PC-9 (cell line): Measurements from ENCODE around the gene SOX5. TPM values are rescaled to one million over a fixed set of nuclear protein-coding genes. Genes with fewer than 3 reads are reported as not detected.

Experiments
- BruUV-seq: library from RNA; stranded (reverse); fragments of 400-500 nt; replicated peaks from 2 replicates; lab custom pipeline; 2021; lab: Mats Ljungman, UMichigan
- CTCF ChIA-PET: fragments of 300-600 bp; sonication (Branson Sonifier 250); formaldehyde crosslinking; loops from one replicate; lab custom pipeline; 2022; ENCODE audit warnings: antibody characterized with exemption; lab: Charles Lee
- POLR2A ChIA-PET: fragments of 300-600 bp; sonication (Branson Sonifier 250); formaldehyde crosslinking; loops from one replicate; lab custom pipeline; 2022; ENCODE audit warnings: antibody characterized with exemption; ENCODE audit not compliant: unreplicated experiment; lab: Charles Lee
- DNase-seq, 2 experiments: peaks; one replicate each; pipeline versions ENCODE4 v3.0.0 to v3.0.0-alpha.2; 2015 to 2022; ENCODE audit warnings: mixed read lengths in 1 of 2
- H2AFZ ChIP-seq: fragments of 200-600 bp; sonication (generic); 2 replicates; pipeline ENCODE4 v1.8.1; 2017; ENCODE audit warnings: antibody characterized with exemption
- H3F3A ChIP-seq: fragments of 200-600 bp; sonication (generic); 2 replicates; pipeline ENCODE4 v1.8.1; 2017; ENCODE audit warnings: antibody characterized with exemption, mild to moderate bottlenecking, low read depth; ENCODE audit not compliant: insufficient read depth
- H3K27ac ChIP-seq: fragments of 200-600 bp; sonication (generic); 2 replicates; pipeline ENCODE4 v1.6.1; 2016; ENCODE audit warnings: mixed run types
- H3K27me3 ChIP-seq: fragments of 200-600 bp; sonication (generic); 2 replicates; pipeline ENCODE4 v1.6.1; 2016; ENCODE audit warnings: low read depth, mixed run types; ENCODE audit not compliant: insufficient read depth
- H3K36me3 ChIP-seq: fragments of 200-600 bp; sonication (generic); 2 replicates; pipeline ENCODE4 v1.6.1; 2016; ENCODE audit warnings: low read depth, mixed run types
- H3K4me1 ChIP-seq: fragments of 200-600 bp; sonication (generic); replicated peaks from 2 replicates; pipeline ENCODE4 v1.6.1; 2016; ENCODE audit warnings: mixed run types; ENCODE audit not compliant: insufficient read depth
- H3K4me2 ChIP-seq: fragments of 200-600 bp; sonication (generic); 2 replicates; pipeline ENCODE4 v1.6.1; 2017; ENCODE audit warnings: mixed run types
- H3K4me3 ChIP-seq: fragments of 200-600 bp; sonication (generic); 2 replicates; pipeline ENCODE4 v1.6.1; 2016; ENCODE audit warnings: mixed run types
- H3K79me2 ChIP-seq: fragments of 200-600 bp; sonication (generic); 2 replicates; pipeline ENCODE4 v1.6.1; 2017; ENCODE audit warnings: low read depth, mixed run types
- H3K9me2 ChIP-seq: fragments of 200-600 bp; sonication (generic); 2 replicates; pipeline ENCODE4 v1.8.1; 2017; ENCODE audit warnings: mild to moderate bottlenecking; ENCODE audit not compliant: insufficient read depth
- H3K9me3 ChIP-seq: fragments of 200-600 bp; sonication (generic); 2 replicates; pipeline ENCODE4 v1.8.1; 2016; ENCODE audit warnings: low read depth; ENCODE audit not compliant: insufficient read depth
- H4K20me1 ChIP-seq: fragments of 200-600 bp; sonication (generic); 2 replicates; pipeline ENCODE4 v1.8.1; 2017; ENCODE audit not compliant: insufficient read depth
- EZH2 ChIP-seq: fragments of 200-600 bp; sonication (generic); IDR thresholded peaks from 2 replicates; pipeline ENCODE4 v1.8.0; 2017; ENCODE audit warnings: antibody characterized with exemption, low read depth
- intact Hi-C: fragments of 100-400 bp; cut with micrococcal nuclease; formaldehyde crosslinking; loops from one replicate; pipeline ENCODE4 v1.10.0; 2022; ENCODE audit not compliant: unreplicated experiment
- total RNA-seq: library from RNA; stranded (reverse); gene quantifications from 2 replicates; pipeline ENCODE4 v1.2.3, GENCODE V29; 2021
- TF ChIP-seq, protein P1 (sequence below): fragments of 200-600 bp; sonication (generic); conservative IDR thresholded peaks from 2 replicates; pipeline ENCODE4 v1.6.1; 2017; ENCODE audit warnings: mixed run types, antibody characterized with exemption, mild to moderate bottlenecking, moderate library complexity

The SOX5 gene
- total RNA-seq, 1 experiment from 2014 or later: not detected

DNA sequence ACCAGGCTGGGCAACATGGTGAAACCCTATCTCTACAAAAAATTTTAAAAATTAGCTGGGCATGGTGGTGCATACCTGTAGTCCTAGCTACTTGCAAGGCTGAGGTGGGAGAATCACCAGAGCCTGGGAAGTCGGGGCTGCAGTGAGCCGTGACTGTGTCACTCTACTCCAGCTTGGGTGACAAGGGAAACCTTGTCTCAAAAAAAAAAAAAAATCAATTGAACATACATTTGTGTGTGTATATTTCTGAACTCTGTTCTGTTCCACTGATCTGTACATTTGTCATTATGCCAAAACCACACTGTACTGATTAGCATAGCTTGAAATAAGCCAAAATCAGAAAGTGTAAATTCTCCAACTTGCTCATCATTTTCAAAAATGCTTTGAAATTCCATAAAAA, 254.6 kb downstream of the SOX5 start:
- no peaks in the 10 kb centered on the region for H3K4me1 ChIP-seq
- no peaks in the 10 kb centered on the region; the same call in 1 of the 2 replicates for H3K9me3 ChIP-seq
- H2AFZ ChIP-seq: no peak overlapping the region
- no peaks in the 10 kb centered on the region for H3K27me3 ChIP-seq
- H4K20me1 ChIP-seq: no peaks in the 10 kb centered on the region
- no peak for DNase-seq
- CTCF ChIA-PET: no interaction called here
- H3K36me3 ChIP-seq: no peaks in the 10 kb centered on the region
- H3K27ac ChIP-seq: no peak overlapping the region
- TF ChIP-seq, protein P1, sequence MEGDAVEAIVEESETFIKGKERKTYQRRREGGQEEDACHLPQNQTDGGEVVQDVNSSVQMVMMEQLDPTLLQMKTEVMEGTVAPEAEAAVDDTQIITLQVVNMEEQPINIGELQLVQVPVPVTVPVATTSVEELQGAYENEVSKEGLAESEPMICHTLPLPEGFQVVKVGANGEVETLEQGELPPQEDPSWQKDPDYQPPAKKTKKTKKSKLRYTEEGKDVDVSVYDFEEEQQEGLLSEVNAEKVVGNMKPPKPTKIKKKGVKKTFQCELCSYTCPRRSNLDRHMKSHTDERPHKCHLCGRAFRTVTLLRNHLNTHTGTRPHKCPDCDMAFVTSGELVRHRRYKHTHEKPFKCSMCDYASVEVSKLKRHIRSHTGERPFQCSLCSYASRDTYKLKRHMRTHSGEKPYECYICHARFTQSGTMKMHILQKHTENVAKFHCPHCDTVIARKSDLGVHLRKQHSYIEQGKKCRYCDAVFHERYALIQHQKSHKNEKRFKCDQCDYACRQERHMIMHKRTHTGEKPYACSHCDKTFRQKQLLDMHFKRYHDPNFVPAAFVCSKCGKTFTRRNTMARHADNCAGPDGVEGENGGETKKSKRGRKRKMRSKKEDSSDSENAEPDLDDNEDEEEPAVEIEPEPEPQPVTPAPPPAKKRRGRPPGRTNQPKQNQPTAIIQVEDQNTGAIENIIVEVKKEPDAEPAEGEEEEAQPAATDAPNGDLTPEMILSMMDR: no peak
- TF ChIP-seq EZH2: no peak
- intact Hi-C loops: no loop called here
- H3K79me2 ChIP-seq: no peaks in the 10 kb centered on the region
- H3F3A ChIP-seq: no peaks in the 10 kb centered on the region
- no peak overlapping the region for H3K4me2 ChIP-seq
- no peaks in the 10 kb centered on the region for H3K9me2 ChIP-seq
- POLR2A ChIA-PET: no interaction called here
- BruUV-seq: no TSS peak
- H3K4me3 ChIP-seq: no peak overlapping the region

DNA sequence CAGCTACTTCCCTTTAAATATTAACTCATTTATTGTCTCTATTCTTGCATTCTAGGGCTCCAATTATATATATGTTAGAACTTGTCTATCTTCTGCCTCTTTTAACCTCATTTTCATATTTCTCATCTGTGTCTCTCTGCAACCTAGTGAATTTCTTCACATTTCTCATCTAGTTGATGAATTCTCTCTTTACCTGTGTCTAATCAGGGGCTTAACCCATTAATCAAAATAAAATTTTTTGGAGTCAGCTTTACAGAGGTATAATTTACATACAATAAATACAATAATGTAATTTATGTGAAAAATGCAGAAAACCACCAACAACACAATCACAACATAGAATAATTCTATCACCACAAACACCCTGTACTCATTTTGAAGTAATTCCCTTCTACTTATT, 255.2 kb downstream of the SOX5 start:
- H3K27me3 ChIP-seq: no peaks in the 10 kb centered on the region
- no peaks in the 10 kb centered on the region for H3K9me2 ChIP-seq
- intact Hi-C loops: no loop called here
- H3K27ac ChIP-seq: no peak overlapping the region
- TF ChIP-seq, protein P1: no peak
- no peak for TF ChIP-seq EZH2
- H3K4me3 ChIP-seq: no peak overlapping the region
- H3K4me1 ChIP-seq: no peaks in the 10 kb centered on the region
- POLR2A ChIA-PET: no interaction called here
- no peak overlapping the region for H3K4me2 ChIP-seq
- no peaks in the 10 kb centered on the region for H3F3A ChIP-seq
- H3K36me3 ChIP-seq: no peaks in the 10 kb centered on the region
- no peak for DNase-seq
- H3K79me2 ChIP-seq: no peaks in the 10 kb centered on the region
- CTCF ChIA-PET: no interaction called here
- H3K9me3 ChIP-seq: no peaks in the 10 kb centered on the region; the same call in 1 of the 2 replicates
- H2AFZ ChIP-seq: no peak overlapping the region
- BruUV-seq: no TSS peak
- no peaks in the 10 kb centered on the region for H4K20me1 ChIP-seq

- Histone ChIP-seq H3K27ac (no peak overlapping the region), H3K4me2 (no peak overlapping the region), H3K27me3 (no peaks in the 10 kb centered on the region), H3F3A (no peaks in the 10 kb centered on the region), H3K4me3 (no peak overlapping the region), H3K36me3 (no peaks in the 10 kb centered on the region), H3K9me3 (no peaks in the 10 kb centered on the region), H3K79me2 (no peaks in the 10 kb centered on the region), H3K9me2 (no peaks in the 10 kb centered on the region), H2AFZ (no peak overlapping the region), H3K4me1 (no peaks in the 10 kb centered on the region), H4K20me1 (no peaks in the 10 kb centered on the region; the same call in 1 of the 2 replicates)
- ChIA-PET CTCF (no interaction called here), POLR2A (no interaction called here)
- TF ChIP-seq, protein P1: no peak
- no peak for TF ChIP-seq EZH2
- BruUV-seq: no TSS peak
- DNase-seq: no peak
- intact Hi-C loops: no loop called here
Observed at GRCh38 chr12:23687947-23688346, 261.5 kb downstream of the SOX5 start.
